Right ventricle myocardium superior (tissue), 1 donor: Measurements from ENCODE around the gene RPL4. TPM values are rescaled to one million over a fixed set of nuclear protein-coding genes. Genes with fewer than 3 reads are reported as not detected.
"Not testable (repeated sequence)": the region's sequence is repeated elsewhere in the genome, so short reads cannot be mapped to it uniquely, and the experiment has no call there.

Source experiments
- ATAC-seq: fragments of 200-7000 bp; cut with Tn5 transposase; one replicate; pipeline ENCODE4 v1.9.1; 2020; ENCODE audit warnings: mild to moderate bottlenecking; ENCODE audit not compliant: poor library complexity
- DNase-seq: peaks from one replicate; pipeline ENCODE4 v3.0.0-alpha.2; 2020
- intact Hi-C: fragments of 100-400 bp; cut with DNase I; formaldehyde crosslinking; loops from one replicate; pipeline ENCODE4 v1.11.2; 2022
- microRNA-seq: library from miRNA; unstranded; fragments of <30 nt; microRNA quantifications from one replicate; pipeline ENCODE4 v1.2.0, GENCODE V29; 2020
- total RNA-seq: library from RNA; stranded (reverse); fragmentation: NEBNext Ultra II Directional; extraction: Animal tissue kit (Norgen Biotek cat#: 25700); gene quantifications from one replicate; pipeline ENCODE4 v1.2.1, GENCODE V29; 2021
- donor health status: DM: no; HTN: yes; CAD: no; lungs with severe emphysema.

The RPL4 gene
- total RNA-seq, 1 donor from 2014 or later, result 1,324 TPM

GRCh38 chr15:66467162-66468040, 37.3 kb downstream of the RPL4 start:
- ATAC-seq, DNase-seq, intact Hi-C loops: not testable (repeated sequence)

- DNase-seq, intact Hi-C loops, ATAC-seq: not testable (repeated sequence)
Observed at GRCh38 chr15:66465294-66465693, 39.4 kb downstream of the RPL4 start.

GRCh38 chr15:66462627-66463026, 42.0 kb downstream of the RPL4 start:
- no peak for DNase-seq
- no peak for ATAC-seq
- intact Hi-C loops, result no loop called here

- DNase-seq (no peak), ATAC-seq (no peak)
- intact Hi-C loops, result no loop called here
Observed at GRCh38 chr15:66461917-66462316, 42.7 kb downstream of the RPL4 start.

- DNase-seq, intact Hi-C loops, ATAC-seq: not testable (repeated sequence)
Observed at GRCh38 chr15:66461294-66461693, 43.4 kb downstream of the RPL4 start.

- ATAC-seq, result no peak
- no peak for DNase-seq
- intact Hi-C loops, result no loop called here
Observed at GRCh38 chr15:66459818-66460615, 44.6 kb downstream of the RPL4 start.

DNA sequence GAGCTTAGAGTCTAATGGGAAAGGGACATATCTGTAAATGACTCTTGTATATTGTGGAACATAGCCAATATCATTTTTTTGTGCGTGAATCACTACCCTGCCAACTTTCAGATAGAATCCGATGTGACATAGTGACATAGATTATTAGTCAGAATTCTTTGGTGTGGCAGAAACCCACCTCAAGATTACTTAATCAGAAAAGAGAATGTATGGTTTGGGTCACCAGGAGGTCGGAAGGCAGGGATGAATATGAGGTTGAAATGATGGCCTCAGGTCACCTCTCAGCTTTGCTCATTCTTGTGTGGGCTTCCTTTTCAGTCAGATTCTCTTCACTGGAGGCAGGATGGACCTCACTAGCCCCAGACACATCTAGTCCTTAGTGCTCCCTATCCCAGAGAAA, 48.4 kb downstream of the RPL4 start:
- ATAC-seq (no peak), DNase-seq (no peak)
- intact Hi-C loops, result no loop called here

- intact Hi-C loops, result no loop called here
- DNase-seq (no peak), ATAC-seq (no peak)
Observed at GRCh38 chr15:66454143-66454542, 50.5 kb downstream of the RPL4 start.

GRCh38 chr15:66452971-66453580, 51.6 kb downstream of the RPL4 start:
- intact Hi-C loops, result no loop called here
- DNase-seq, result no peak
- peak; percentile 58 for ATAC-seq

GRCh38 chr15:66452420-66452819, 52.2 kb downstream of the RPL4 start:
- intact Hi-C loops, result no loop called here
- ATAC-seq (no peak), DNase-seq (no peak)

Small RNA genes lying within 50 kb of the gene (microRNA-seq; reads per million reads assigned to microRNA genes)
- gene MIR4512, result not detected

Other genes with a start within 250 kb of the RPL4 start
- gene DIS3L, start 211.3 kb downstream of the RPL4 start, total RNA-seq, result 40.1 TPM
- gene TIPIN, start 148.2 kb downstream of the RPL4 start, total RNA-seq, result 3.2 TPM
- gene MAP2K1, start 117.9 kb downstream of the RPL4 start, total RNA-seq, result 36.9 TPM
- gene SNAPC5, start 7.1 kb downstream of the RPL4 start, total RNA-seq, result 39.6 TPM
- gene ZWILCH, start 471 bp upstream of the RPL4 start, total RNA-seq, result 2.5 TPM
- not detected for gene LCTL, start 61.1 kb upstream of the RPL4 start, total RNA-seq
- gene SMAD6, start 197.4 kb upstream of the RPL4 start, total RNA-seq, result 14.1 TPM